Raji (cell line): ENCODE measurements around the gene HS6ST3.

Experiments used
- POLR2A ChIP-seq: IDR thresholded peaks from 2 replicates; pipeline ENCODE4 v1.6.1; 2011; ENCODE audit warnings: low read depth, low read length, control low read depth; ENCODE audit not compliant: insufficient read depth

HS6ST3 gene

GRCh38 chr13:96780105-96780504 is 690.2 kb downstream of the HS6ST3 start:
- TF ChIP-seq POLR2A: no peak

GRCh38 chr13:96781141-96781540 is 691.2 kb downstream of the HS6ST3 start:
- no peak for TF ChIP-seq POLR2A

- TF ChIP-seq POLR2A: no peak
Observed at GRCh38 chr13:96782186-96782585, 692.3 kb downstream of the HS6ST3 start.

GRCh38 chr13:96783057-96783456 is 693.1 kb downstream of the HS6ST3 start:
- no peak for TF ChIP-seq POLR2A

- no peak for TF ChIP-seq POLR2A
Observed at GRCh38 chr13:96783511-96783910, 693.6 kb downstream of the HS6ST3 start.

- no peak for TF ChIP-seq POLR2A
Observed at GRCh38 chr13:96785986-96786385, 696.1 kb downstream of the HS6ST3 start.

GRCh38 chr13:96792188-96792587 is 702.3 kb downstream of the HS6ST3 start:
- no peak for TF ChIP-seq POLR2A

GRCh38 chr13:96792736-96793403 is 703.0 kb downstream of the HS6ST3 start:
- TF ChIP-seq POLR2A: no peak

GRCh38 chr13:96793404-96793755 is 703.5 kb downstream of the HS6ST3 start:
- TF ChIP-seq POLR2A: no peak

- TF ChIP-seq POLR2A: no peak
Observed at GRCh38 chr13:96794669-96795068, 704.8 kb downstream of the HS6ST3 start.

GRCh38 chr13:96795670-96796069 is 705.8 kb downstream of the HS6ST3 start:
- no peak for TF ChIP-seq POLR2A

- no peak for TF ChIP-seq POLR2A
Observed at GRCh38 chr13:96796091-96796633, 706.3 kb downstream of the HS6ST3 start.

- no peak for TF ChIP-seq POLR2A
Observed at GRCh38 chr13:96797136-96797535, 707.2 kb downstream of the HS6ST3 start.

- TF ChIP-seq POLR2A: no peak
Observed at GRCh38 chr13:96803456-96804100, 713.7 kb downstream of the HS6ST3 start.

- TF ChIP-seq POLR2A: no peak
Observed at GRCh38 chr13:96804174-96804573, 714.3 kb downstream of the HS6ST3 start.

GRCh38 chr13:96806746-96807145 is 716.8 kb downstream of the HS6ST3 start:
- TF ChIP-seq POLR2A: no peak
